SK-N-MC (cell line): ENCODE data around the gene PRAC1.
"Not testable (repeated sequence)": the region's sequence is repeated elsewhere in the genome, so short reads cannot be mapped to it uniquely, and the experiment has no call there.

Experiments used
- DNase-seq: peaks from one replicate; pipeline ENCODE4 v3.0.0-alpha.2; 2011; ENCODE audit warnings: low read depth, low spot score
- H3K27ac ChIP-seq: fragments of 200-600 bp; sonication (generic); 2 replicates; pipeline ENCODE4 v1.5.1; 2016; ENCODE audit warnings: mixed run types
- H3K36me3 ChIP-seq: fragments of 200-600 bp; sonication (generic); 2 replicates; pipeline ENCODE4 v1.6.1; 2017; ENCODE audit warnings: antibody characterized with exemption, low read length, mixed read lengths; ENCODE audit not compliant: insufficient read depth
- H3K4me3 ChIP-seq: fragments of 200-600 bp; sonication (generic); 2 replicates; pipeline ENCODE4 v1.5.1; 2016
- H3K9ac ChIP-seq: fragments of 200-600 bp; sonication (generic); 2 replicates; pipeline ENCODE4 v1.8.0; 2017; ENCODE audit warnings: mixed run types, mixed read lengths; ENCODE audit not compliant: insufficient read length
- H3K9me3 ChIP-seq: fragments of 200-600 bp; sonication (generic); 2 replicates; pipeline ENCODE4 v1.6.1; 2017; ENCODE audit warnings: low read depth, mild to moderate bottlenecking, antibody characterized with exemption, low read length, moderate library complexity, mixed read lengths
- EZH2 ChIP-seq: fragments of 200-600 bp; sonication (generic); IDR thresholded peaks from one replicate; pipeline ENCODE4 v1.6.1; 2017; ENCODE audit warnings: antibody characterized with exemption
- FOXP2 ChIP-seq: optimal IDR thresholded peaks from 2 replicates; pipeline ENCODE3; 2011; ENCODE audit warnings: mild to moderate bottlenecking, moderate library complexity; ENCODE audit not compliant: insufficient read depth; ENCODE audit errors: extremely low read length, control extremely low read depth
- POLR2AphosphoS5 ChIP-seq: IDR thresholded peaks from 2 replicates; pipeline ENCODE4 v1.6.1; 2012; ENCODE audit warnings: mild to moderate bottlenecking, low read depth, low read length, borderline replicate concordance

PRAC1 gene

DNA sequence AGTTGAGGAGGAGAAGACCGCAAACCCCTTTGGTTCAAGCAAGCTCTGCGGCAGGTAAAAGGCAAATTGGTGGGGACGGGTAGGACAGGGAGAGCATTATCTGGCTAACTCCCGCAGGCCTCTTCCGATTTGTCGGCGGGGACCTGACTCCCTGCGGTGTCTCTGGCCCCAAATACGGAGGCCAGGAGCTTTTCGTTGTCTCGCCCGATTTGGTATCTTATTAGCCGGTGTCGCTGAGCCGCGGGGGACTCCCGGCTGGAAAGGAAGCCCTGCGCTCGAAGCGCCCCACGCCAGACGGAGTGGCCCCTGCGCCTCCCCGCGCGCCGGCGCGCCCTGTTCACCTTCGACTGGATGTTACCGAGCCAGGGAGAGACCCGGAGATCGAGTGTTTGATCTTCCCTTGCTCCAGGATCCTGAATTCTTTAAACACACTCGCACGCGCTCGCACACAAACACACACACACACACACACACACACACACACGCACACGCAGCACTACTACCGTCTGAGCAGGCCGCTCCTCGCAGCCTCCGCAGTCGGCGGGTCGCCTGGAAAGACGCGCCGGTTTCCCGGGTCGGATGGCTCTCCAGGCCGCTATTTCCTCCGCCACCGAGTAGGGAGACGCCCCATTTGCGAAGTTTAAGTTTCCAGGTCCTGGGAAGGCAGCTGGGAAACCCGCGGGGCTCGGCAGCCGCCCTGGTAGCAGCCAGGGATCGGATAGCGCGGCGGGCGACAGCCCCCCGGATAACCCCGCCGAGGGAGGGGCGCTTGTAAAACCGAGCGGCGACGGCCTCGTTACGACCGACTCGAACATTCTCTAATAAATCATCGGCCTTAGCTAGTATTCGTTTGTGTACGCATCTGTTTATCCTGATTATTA, 3.3 kb downstream of the PRAC1 start:
- Histone ChIP-seq H3K9ac (peak overlapping the region; percentile 99), H3K9me3 (no peaks in the 10 kb centered on the region), H3K27ac (peak overlapping the region; percentile 100), H3K36me3 (peaks cover 9% of the 10 kb centered on the region), H3K4me3 (peak overlapping the region; percentile 80)
- no peak for TF ChIP-seq FOXP2
- no peak for TF ChIP-seq EZH2
- TF ChIP-seq POLR2AphosphoS5: peak; percentile 44
- no peak for DNase-seq

- Histone ChIP-seq H3K36me3 (peaks cover 9% of the 10 kb centered on the region), H3K27ac (peak overlapping the region; percentile 100), H3K9me3 (no peaks in the 10 kb centered on the region), H3K4me3 (peak overlapping the region; percentile 80), H3K9ac (peak overlapping the region; percentile 99)
- peak; percentile 89 for DNase-seq
- TF ChIP-seq FOXP2 (no peak), POLR2AphosphoS5 (peak; percentile 59), EZH2 (no peak)
Observed at GRCh38 chr17:48718227-48718760, 4.0 kb downstream of the PRAC1 start.

DNA sequence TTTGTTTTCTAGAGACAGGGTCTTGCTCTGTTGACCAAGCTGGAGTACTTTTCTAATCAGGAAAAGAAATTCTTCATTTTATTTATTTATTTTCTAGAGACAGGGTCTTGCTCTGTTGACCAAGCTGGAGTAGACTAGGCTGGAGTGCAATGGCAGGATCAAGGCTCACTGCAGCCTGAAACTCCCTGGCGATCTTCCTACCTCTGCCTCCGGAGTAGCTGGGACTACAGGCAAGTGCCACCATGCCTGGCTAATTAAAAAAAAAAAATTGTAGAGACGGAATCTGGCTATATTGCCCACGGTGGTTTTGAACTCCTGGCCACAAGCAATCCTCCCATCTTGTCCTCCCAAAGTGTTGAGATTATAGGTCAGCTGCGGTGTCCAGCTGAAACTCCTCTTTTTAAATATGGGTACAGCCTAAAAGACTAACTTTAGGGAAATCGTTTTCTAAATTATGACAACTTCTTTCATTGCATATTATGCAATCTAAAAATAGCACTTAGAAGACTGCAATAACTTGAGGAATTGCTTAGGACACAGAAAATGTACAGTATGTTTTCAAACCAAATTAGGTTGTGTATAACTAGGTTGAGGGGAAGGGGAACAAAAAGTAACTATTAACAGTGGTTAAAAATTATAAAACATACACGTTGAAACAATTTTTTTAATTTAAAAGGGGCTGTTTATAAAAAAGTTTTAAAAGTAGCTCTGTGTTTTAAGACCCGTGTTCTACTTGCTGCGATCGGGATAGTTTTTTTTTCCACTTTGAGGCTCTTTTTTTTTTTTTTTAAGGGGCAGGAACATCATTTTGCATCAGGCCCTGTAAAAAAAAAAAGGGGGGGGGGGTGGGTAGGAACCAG, 4.7 kb downstream of the PRAC1 start:
- DNase-seq: no peak
- no peak for TF ChIP-seq EZH2
- no peak for TF ChIP-seq FOXP2
- no peak for TF ChIP-seq POLR2AphosphoS5
- Histone ChIP-seq H3K4me3 (peak overlapping the region; percentile 80), H3K27ac (peak overlapping the region; percentile 100), H3K9me3 (no peaks in the 10 kb centered on the region), H3K36me3 (peaks cover 9% of the 10 kb centered on the region), H3K9ac (peak overlapping the region; percentile 99)

DNA sequence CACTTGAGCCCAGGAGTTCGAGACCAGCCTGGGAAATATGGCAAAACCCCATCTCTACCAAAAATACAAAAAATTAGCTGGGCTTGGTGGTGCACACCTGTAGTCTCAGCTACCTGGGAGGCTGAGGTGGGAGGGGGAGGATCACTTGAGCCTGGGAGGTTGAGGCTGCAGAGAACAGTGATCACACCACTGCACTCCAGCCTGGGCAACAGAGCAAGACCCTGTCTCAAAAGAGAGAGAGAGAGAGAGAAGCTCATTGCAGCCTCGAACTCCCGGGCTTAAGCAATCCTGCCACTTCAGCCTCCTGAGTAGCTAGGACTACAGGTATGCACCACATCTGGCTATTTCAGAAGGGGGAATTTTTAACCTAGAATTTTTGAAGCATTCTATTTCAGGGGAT, 5.8 kb downstream of the PRAC1 start:
- Histone ChIP-seq H3K27ac (peak overlapping the region; percentile 100), H3K4me3 (peak overlapping the region; percentile 37), H3K9ac (peak overlapping the region; percentile 99)
- not testable (repeated sequence) for H3K36me3 ChIP-seq, H3K9me3 ChIP-seq, DNase-seq

DNA sequence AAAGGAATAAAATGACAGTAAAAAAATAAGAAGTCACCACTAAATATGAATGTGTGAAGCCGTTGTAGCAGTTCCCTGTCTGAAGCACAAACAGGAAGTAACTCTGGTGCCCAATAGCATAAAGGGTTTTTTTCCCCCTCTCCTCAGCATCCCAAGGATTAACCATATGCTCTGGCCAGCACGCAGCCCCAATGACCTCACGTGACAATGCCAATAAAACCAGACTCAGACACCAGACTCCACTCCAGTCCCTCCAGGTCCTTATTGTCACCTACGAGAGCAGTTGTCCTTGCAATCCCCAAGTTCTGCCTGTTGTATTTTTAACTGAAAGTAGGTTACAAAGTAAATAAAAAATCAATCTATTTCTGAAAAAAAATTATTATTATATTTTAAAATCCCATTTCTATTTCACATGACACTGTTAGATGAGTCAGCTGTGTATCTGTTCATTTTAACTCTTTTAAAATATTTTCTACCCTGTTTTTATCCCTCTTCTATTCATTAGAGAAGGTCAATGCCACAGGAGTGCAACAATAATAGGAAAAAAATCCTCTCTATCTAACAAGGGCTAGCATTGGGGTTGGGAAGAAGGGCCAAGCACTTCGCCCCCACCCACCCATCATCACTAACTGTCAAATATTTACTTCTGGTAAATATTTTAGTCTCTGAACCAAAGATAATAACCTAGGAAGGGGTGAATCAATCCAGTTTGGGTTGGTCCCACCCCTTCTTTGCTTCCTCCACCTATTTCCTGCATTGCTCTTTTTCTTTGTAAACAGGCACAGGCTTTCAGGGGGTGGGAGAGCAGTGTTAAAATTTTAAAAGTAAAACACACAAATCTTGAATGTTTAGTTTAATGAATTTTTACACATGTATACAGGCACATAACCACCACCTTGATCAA, 6.6 kb downstream of the PRAC1 start:
- peaks cover 5% of the 10 kb centered on the region for H3K36me3 ChIP-seq
- peak overlapping the region; percentile 48 for H3K9ac ChIP-seq
- no peaks in the 10 kb centered on the region for H3K9me3 ChIP-seq
- DNase-seq: no peak
- peak overlapping the region; percentile 33 for H3K4me3 ChIP-seq
- TF ChIP-seq EZH2 (no peak), FOXP2 (peak; percentile 21)
- H3K27ac ChIP-seq: peak overlapping the region; percentile 100

- Histone ChIP-seq H3K9ac (no peak overlapping the region), H3K27ac (peak overlapping the region; percentile 57; the same call in 1 of the 2 replicates), H3K9me3 (no peaks in the 10 kb centered on the region), H3K4me3 (no peak overlapping the region), H3K36me3 (no peaks in the 10 kb centered on the region)
- DNase-seq: no peak
- TF ChIP-seq FOXP2: no peak
Observed at GRCh38 chr17:48711128-48711527, 11.2 kb downstream of the PRAC1 start.

- DNase-seq: no peak
- TF ChIP-seq POLR2AphosphoS5 (no peak), EZH2 (no peak), FOXP2 (no peak)
- Histone ChIP-seq H3K9ac (no peak overlapping the region), H3K4me3 (no peak overlapping the region), H3K27ac (no peak overlapping the region), H3K36me3 (no peaks in the 10 kb centered on the region), H3K9me3 (no peaks in the 10 kb centered on the region)
Observed at GRCh38 chr17:48704361-48705248, 17.7 kb downstream of the PRAC1 start.
